Measurements from ENCODE around the gene PLCB1.

The PLCB1 gene

DNA sequence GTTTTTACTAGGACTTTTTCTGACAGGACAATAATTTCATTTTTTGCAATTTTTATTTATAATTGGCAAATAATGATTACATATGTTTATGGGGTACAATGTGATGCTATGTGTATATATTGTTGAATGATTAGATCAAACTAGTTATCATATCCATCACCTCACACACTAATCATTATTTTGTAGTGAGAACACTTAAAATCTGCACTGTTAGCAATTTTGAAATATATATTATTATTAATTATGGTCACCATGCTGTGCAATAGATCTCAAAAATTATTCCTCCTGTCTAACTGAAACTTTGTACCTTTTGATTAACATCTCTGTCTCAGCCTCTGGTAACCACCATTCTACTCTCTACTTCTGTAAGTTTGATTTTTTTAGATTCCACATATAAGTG lies 378.7 kb downstream of the PLCB1 start:
- no peak for TF ChIP-seq CTCF (conservative IDR thresholded peaks at IDR 0.05; ENCODE audit: control insufficient read depth, insufficient read depth, low read depth, low read length)
- no peak overlapping the region for H3K4me3 ChIP-seq (ENCODE audit: control insufficient read depth, low read depth, low read length)
- no peak for DNase-seq (ENCODE audit: low read depth)

- H3K4me3 ChIP-seq (ENCODE audit: control insufficient read depth, low read depth, low read length) = no peak overlapping the region
- no peak for DNase-seq (ENCODE audit: low read depth)
- TF ChIP-seq CTCF (conservative IDR thresholded peaks at IDR 0.05; ENCODE audit: control insufficient read depth, insufficient read depth, low read depth, low read length) = no peak
Measured at GRCh38 chr20:8512003-8512402, 379.9 kb downstream of the PLCB1 start.

DNA sequence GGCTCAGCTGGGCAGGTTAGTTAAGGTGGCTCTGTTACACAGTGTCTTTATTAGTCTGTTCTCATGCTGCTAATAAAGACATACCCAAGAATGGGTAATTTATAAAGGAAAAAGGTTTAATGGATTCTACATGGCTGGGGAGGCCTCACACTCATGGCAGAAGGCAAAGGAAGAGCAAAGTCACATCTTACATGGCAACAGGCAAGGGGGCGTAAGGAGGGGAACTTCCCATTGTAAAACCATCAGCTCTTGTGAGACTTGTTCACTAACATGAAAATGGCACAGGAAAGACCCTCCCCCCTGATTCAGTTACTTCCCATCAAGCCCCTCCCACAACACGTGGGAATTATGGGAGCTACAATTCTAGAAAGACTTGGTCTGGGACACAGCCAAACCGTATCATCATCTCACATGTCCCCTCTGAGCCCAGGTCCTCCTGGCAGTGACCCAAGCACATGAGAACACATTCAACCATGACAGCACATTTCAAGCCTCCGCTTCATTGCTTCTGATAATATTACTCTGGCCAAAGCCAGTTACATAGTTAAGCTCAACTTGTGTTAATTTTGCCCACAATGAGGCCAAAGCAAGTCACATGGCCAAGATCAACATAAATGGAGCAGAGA lies 383.9 kb downstream of the PLCB1 start:
- H3K4me3 ChIP-seq (ENCODE audit: control insufficient read depth, low read depth, low read length) = no peak overlapping the region
- no peak for DNase-seq (ENCODE audit: low read depth)
- no peak for TF ChIP-seq CTCF (conservative IDR thresholded peaks at IDR 0.05; ENCODE audit: control insufficient read depth, insufficient read depth, low read depth, low read length)

- H3K4me3 ChIP-seq (ENCODE audit: control insufficient read depth, low read depth, low read length) = no peak overlapping the region
- DNase-seq (ENCODE audit: low read depth) = no peak
- no peak for TF ChIP-seq CTCF (conservative IDR thresholded peaks at IDR 0.05; ENCODE audit: control insufficient read depth, insufficient read depth, low read depth, low read length)
Measured at GRCh38 chr20:8518878-8519277, 386.8 kb downstream of the PLCB1 start.

DNA sequence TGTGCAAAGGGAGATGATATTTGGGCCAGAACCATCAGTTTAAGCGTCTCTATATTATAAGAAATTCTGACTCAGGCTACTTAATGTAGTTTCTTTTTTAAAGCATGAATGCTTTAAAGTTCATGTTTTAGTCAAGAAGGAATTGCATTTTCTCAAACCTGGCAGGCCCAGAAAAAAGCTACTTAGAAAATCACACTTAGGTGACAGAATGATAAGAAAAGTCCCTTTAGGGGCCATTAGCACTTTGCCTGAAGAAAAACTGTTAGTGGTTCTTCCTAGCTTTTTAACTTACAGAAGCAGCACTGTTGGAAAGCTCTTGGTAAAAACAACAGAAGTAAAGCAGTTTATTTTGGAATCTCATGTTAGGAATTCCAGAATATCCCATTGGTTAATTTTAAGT lies 387.8 kb downstream of the PLCB1 start:
- TF ChIP-seq CTCF (conservative IDR thresholded peaks at IDR 0.05; ENCODE audit: control insufficient read depth, insufficient read depth, low read depth, low read length) = no peak
- no peak overlapping the region for H3K4me3 ChIP-seq (ENCODE audit: control insufficient read depth, low read depth, low read length)
- no peak for DNase-seq (ENCODE audit: low read depth)

DNA sequence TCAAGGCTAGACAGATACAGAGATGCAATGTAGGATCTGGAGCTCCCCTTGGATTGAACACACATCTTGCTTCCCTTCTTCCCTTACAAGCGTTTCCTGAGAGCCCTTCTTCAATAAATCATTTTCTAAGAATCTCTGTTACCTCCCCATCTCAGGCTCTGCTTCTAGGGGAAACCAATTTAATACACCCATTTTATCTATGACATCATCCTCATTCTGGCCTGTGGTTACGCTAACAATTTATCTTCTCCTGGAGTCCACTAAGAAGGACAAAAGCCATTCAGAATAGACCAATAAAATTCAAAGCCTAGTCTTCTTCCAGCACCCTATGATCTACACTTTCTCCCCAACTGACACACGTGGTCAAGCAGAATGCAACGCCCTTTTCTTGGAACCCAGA lies 390.1 kb downstream of the PLCB1 start:
- no peak for TF ChIP-seq CTCF (conservative IDR thresholded peaks at IDR 0.05; ENCODE audit: control insufficient read depth, insufficient read depth, low read depth, low read length)

GRCh38 chr20:8523684-8524083 lies 391.6 kb downstream of the PLCB1 start:
- DNase-seq (ENCODE audit: low read depth) = no peak
- peak; percentile 14 for TF ChIP-seq CTCF (conservative IDR thresholded peaks at IDR 0.05; ENCODE audit: control insufficient read depth, insufficient read depth, low read depth, low read length)
- no peak overlapping the region for H3K4me3 ChIP-seq (ENCODE audit: control insufficient read depth, low read depth, low read length)

More for the DNA sequence above, 390.1 kb downstream of the PLCB1 start:
- no peak for DNase-seq (ENCODE audit: low read depth)
- no peak overlapping the region for H3K4me3 ChIP-seq (ENCODE audit: control insufficient read depth, low read depth, low read length)

Data from fibroblast of mammary gland (primary cell).